Stimulated activated memory B cell treated with anti-CD40 and anti-IgM and Interleukin-4, amounts not matched to agents 10 μg/mL and 1 μg/mL and 100 μg/mL, for 72 hours (primary cell): Measurements from ENCODE around the gene CYP19A1.
A peak's percentile ranks its signal among the peaks of the same experiment; 100 is the strongest.

ENCODE experiments used
- ATAC-seq: fragments of 150-1000 bp; cut with Tn5 transposase; 2 replicates; pipeline ENCODE4 v1.10.0; 2021
- H3K27ac Mint-ChIP-seq: one replicate; pipeline ENCODE4 v1.8.0; 2022; ENCODE audit warnings: mild to moderate bottlenecking, mixed read lengths
- H3K27me3 Mint-ChIP-seq: one replicate; pipeline ENCODE4 v1.8.0; 2022; ENCODE audit warnings: mixed read lengths
- H3K36me3 Mint-ChIP-seq: one replicate; pipeline ENCODE4 v1.8.0; 2022; ENCODE audit warnings: mixed read lengths
- H3K4me1 Mint-ChIP-seq: one replicate; pipeline ENCODE4 v1.8.0; 2022; ENCODE audit warnings: mixed read lengths
- H3K4me3 Mint-ChIP-seq: one replicate; pipeline ENCODE4 v1.8.0; 2022; ENCODE audit warnings: mild to moderate bottlenecking, moderate library complexity, mixed read lengths
- H3K9me3 Mint-ChIP-seq: one replicate; pipeline ENCODE4 v1.8.0; 2022; ENCODE audit warnings: mixed read lengths

CYP19A1 gene

GRCh38 chr15:51170882-51171633 lies 167.3 kb downstream of the CYP19A1 start:
- H3K36me3 Mint-ChIP-seq: no peaks in the 10 kb centered on the region
- H3K9me3 Mint-ChIP-seq: no peaks in the 10 kb centered on the region
- H3K27me3 Mint-ChIP-seq: peaks cover 31% of the 10 kb centered on the region
- no peak for ATAC-seq
- H3K4me3 Mint-ChIP-seq: no peak overlapping the region
- no peak overlapping the region for H3K27ac Mint-ChIP-seq
- H3K4me1 Mint-ChIP-seq: no peaks in the 10 kb centered on the region

- H3K27ac Mint-ChIP-seq: no peak overlapping the region
- H3K4me3 Mint-ChIP-seq: no peak overlapping the region
- H3K9me3 Mint-ChIP-seq: no peaks in the 10 kb centered on the region
- no peaks in the 10 kb centered on the region for H3K4me1 Mint-ChIP-seq
- no peaks in the 10 kb centered on the region for H3K36me3 Mint-ChIP-seq
- H3K27me3 Mint-ChIP-seq: peaks cover 43% of the 10 kb centered on the region
- ATAC-seq: no peak
These were observed 169.7 kb downstream of the CYP19A1 start for GRCh38 chr15:51168700-51169099.

GRCh38 chr15:51163843-51164242 lies 174.6 kb downstream of the CYP19A1 start:
- no peak overlapping the region for H3K27ac Mint-ChIP-seq
- no peaks in the 10 kb centered on the region for H3K9me3 Mint-ChIP-seq
- no peak overlapping the region for H3K4me3 Mint-ChIP-seq
- H3K4me1 Mint-ChIP-seq: no peaks in the 10 kb centered on the region
- H3K36me3 Mint-ChIP-seq: no peaks in the 10 kb centered on the region
- H3K27me3 Mint-ChIP-seq: peaks cover 11% of the 10 kb centered on the region
- no peak for ATAC-seq

GRCh38 chr15:51162865-51163762 lies 175.3 kb downstream of the CYP19A1 start:
- Mint-ChIP-seq H3K36me3 (no peaks in the 10 kb centered on the region), H3K9me3 (no peaks in the 10 kb centered on the region), H3K27me3 (peaks cover 11% of the 10 kb centered on the region), H3K27ac (no peak overlapping the region), H3K4me1 (no peaks in the 10 kb centered on the region), H3K4me3 (no peak overlapping the region)
- peak; percentile 82 for ATAC-seq

GRCh38 chr15:51161491-51162220 lies 176.7 kb downstream of the CYP19A1 start:
- ATAC-seq: no peak
- Mint-ChIP-seq H3K9me3 (no peaks in the 10 kb centered on the region), H3K27ac (no peak overlapping the region), H3K27me3 (peaks cover 13% of the 10 kb centered on the region), H3K4me3 (no peak overlapping the region), H3K36me3 (no peaks in the 10 kb centered on the region), H3K4me1 (no peaks in the 10 kb centered on the region)

GRCh38 chr15:51160484-51160883 lies 177.9 kb downstream of the CYP19A1 start:
- no peak overlapping the region for H3K27ac Mint-ChIP-seq
- H3K4me3 Mint-ChIP-seq: no peak overlapping the region
- no peak for ATAC-seq
- H3K36me3 Mint-ChIP-seq: no peaks in the 10 kb centered on the region
- H3K4me1 Mint-ChIP-seq: no peaks in the 10 kb centered on the region
- no peaks in the 10 kb centered on the region for H3K9me3 Mint-ChIP-seq
- peaks cover 22% of the 10 kb centered on the region for H3K27me3 Mint-ChIP-seq
